ENCODE data around the gene RTTN. TPM values are rescaled to one million over a fixed set of nuclear protein-coding genes. Genes with fewer than 3 reads are reported as not detected.

RTTN gene
- total and polyA plus RNA-seq, 2 donors (not counting 3 experiments of a cell fraction or from before 2014, with no cell fraction given) = 3.1 to 17.4 TPM

GRCh38 chr18:70036771-70037347 is 168.6 kb downstream of the RTTN start:
- no peaks in the 10 kb centered on the region for H3K79me2 ChIP-seq (ENCODE audit: control insufficient read depth, insufficient read depth, low read length)

GRCh38 chr18:70036168-70036567 is 169.3 kb downstream of the RTTN start:
- no peaks in the 10 kb centered on the region for H3K9me3 ChIP-seq (replicated peaks; ENCODE audit: control insufficient read depth, insufficient read depth, low read length)
- H3K4me3 ChIP-seq (replicated peaks in 1 of 3; ENCODE audit: insufficient read depth in 1 of 3, low read depth in 1 of 3, low read length in 3 of 3) = no peak overlapping the region
- no peaks in the 10 kb centered on the region for H3K4me1 ChIP-seq (ENCODE audit: control insufficient read depth, extremely low read depth, insufficient read depth, low read length)
- no peak overlapping the region for H3K27ac ChIP-seq (ENCODE audit: insufficient read depth, low read depth, low read length)
- no peak for DNase-seq (ENCODE audit: low read depth, low spot score)
- POLR2A ChIA-PET = no interaction called here
- no peaks in the 10 kb centered on the region for H3K9me1 ChIP-seq (replicated peaks; ENCODE audit: control insufficient read depth, extremely low read depth, insufficient read depth, low read length)
- no peak overlapping the region for H2AFZ ChIP-seq (ENCODE audit: low read depth, low read length)
- dilution Hi-C loops (cut with MboI; ENCODE audit: extremely low pct_ligation_motif_present, low sequenced_read_pairs) (no loop called here), intact Hi-C loops (cut with micrococcal nuclease) (no loop called here)
- FAIRE-seq = no peak
- H3K9ac ChIP-seq (replicated peaks; ENCODE audit: extremely low read depth, insufficient read depth, low read length) = no peak overlapping the region
- BruUV-seq (replicated peaks) = no TSS peak
- TF ChIP-seq MAX (IDR thresholded peaks at IDR 0.05; ENCODE audit: insufficient read depth, insufficient read length) = no peak
- TF ChIP-seq POLR2AphosphoS5 (IDR thresholded peaks at IDR 0.05; ENCODE audit: insufficient read depth, low read depth, low read length) = no peak
- no peak for TF ChIP-seq FOS (IDR thresholded peaks at IDR 0.05; ENCODE audit: borderline replicate concordance, insufficient read depth, low read length)
- TF ChIP-seq POLR2A (IDR thresholded peaks at IDR 0.05; ENCODE audit: low read depth, low read length) = no peak
- no peak for TF ChIP-seq MYC (IDR thresholded peaks at IDR 0.05; ENCODE audit: low read depth, low read length)
- TF ChIP-seq CTCF (IDR thresholded peaks at IDR 0.05; ENCODE audit: extremely low read depth in 1 of 2, insufficient read depth in 1 of 2, low read depth in 1 of 2, low read length in 2 of 2) = no peak
- no peak for TF ChIP-seq JUN (IDR thresholded peaks at IDR 0.05; ENCODE audit: borderline replicate concordance, insufficient read depth, insufficient read length, low read depth)
- no peak for TF ChIP-seq GATA2 (IDR thresholded peaks at IDR 0.05; ENCODE audit: insufficient read depth, insufficient read length, low read depth, low read length)
- TF ChIP-seq EZH2 (IDR thresholded peaks at IDR 0.05; ENCODE audit: borderline replicate concordance, low read depth, low read length, severe bottlenecking) = no peak
- H4K20me1 ChIP-seq (replicated peaks; ENCODE audit: control insufficient read depth, extremely low read depth, insufficient read depth, low read length) = no peaks in the 10 kb centered on the region
- no peaks in the 10 kb centered on the region for H3K79me2 ChIP-seq (ENCODE audit: control insufficient read depth, insufficient read depth, low read length)
- CTCF ChIA-PET = no interaction called here
- no peaks in the 10 kb centered on the region for H3K27me3 ChIP-seq (ENCODE audit: control insufficient read depth in 2 of 2, insufficient read depth in 2 of 2, low read length in 2 of 2)
- no peak overlapping the region for H3K4me2 ChIP-seq (ENCODE audit: insufficient read depth, low read length)
- H3K36me3 ChIP-seq (ENCODE audit: control insufficient read depth in 2 of 2, extremely low read depth in 1 of 2, insufficient read depth in 2 of 2, low read length in 2 of 2) = no peaks in the 10 kb centered on the region

More at GRCh38 chr18:70036771-70037347, 168.6 kb downstream of the RTTN start:
- TF ChIP-seq POLR2AphosphoS5 (IDR thresholded peaks at IDR 0.05; ENCODE audit: insufficient read depth, low read depth, low read length) (no peak), POLR2A (IDR thresholded peaks at IDR 0.05; ENCODE audit: low read depth, low read length) (no peak), MYC (IDR thresholded peaks at IDR 0.05; ENCODE audit: low read depth, low read length) (no peak)
- ChIA-PET POLR2A (no interaction called here), CTCF (no interaction called here)
- dilution Hi-C loops (cut with MboI; ENCODE audit: extremely low pct_ligation_motif_present, low sequenced_read_pairs) (no loop called here), intact Hi-C loops (cut with micrococcal nuclease) (no loop called here)
- H3K9me1 ChIP-seq (replicated peaks; ENCODE audit: control insufficient read depth, extremely low read depth, insufficient read depth, low read length) = no peaks in the 10 kb centered on the region
- no peaks in the 10 kb centered on the region for H3K4me1 ChIP-seq (ENCODE audit: control insufficient read depth, extremely low read depth, insufficient read depth, low read length)
- H3K4me2 ChIP-seq (ENCODE audit: insufficient read depth, low read length) = no peak overlapping the region
- DNase-seq (ENCODE audit: low read depth, low spot score) (no peak), FAIRE-seq (no peak)
- no peaks in the 10 kb centered on the region for H3K27me3 ChIP-seq (ENCODE audit: control insufficient read depth in 2 of 2, insufficient read depth in 2 of 2, low read length in 2 of 2)
- BruUV-seq (replicated peaks) = no TSS peak
- no peak overlapping the region for H3K9ac ChIP-seq (replicated peaks; ENCODE audit: extremely low read depth, insufficient read depth, low read length)
- no peak overlapping the region for H3K4me3 ChIP-seq (replicated peaks in 1 of 3; ENCODE audit: insufficient read depth in 1 of 3, low read depth in 1 of 3, low read length in 3 of 3)
- no peak overlapping the region for H2AFZ ChIP-seq (ENCODE audit: low read depth, low read length)
- no peaks in the 10 kb centered on the region for H3K9me3 ChIP-seq (replicated peaks; ENCODE audit: control insufficient read depth, insufficient read depth, low read length)
- no peaks in the 10 kb centered on the region for H3K36me3 ChIP-seq (ENCODE audit: control insufficient read depth in 2 of 2, extremely low read depth in 1 of 2, insufficient read depth in 2 of 2, low read length in 2 of 2)
- no peaks in the 10 kb centered on the region for H4K20me1 ChIP-seq (replicated peaks; ENCODE audit: control insufficient read depth, extremely low read depth, insufficient read depth, low read length)
- H3K27ac ChIP-seq (ENCODE audit: insufficient read depth, low read depth, low read length) = no peak overlapping the region
